ENCODE results near the gene CHI3L1. TPM values are rescaled to one million over a fixed set of nuclear protein-coding genes. Genes with fewer than 3 reads are reported as not detected.

CHI3L1 gene
- total RNA-seq, 1 experiment from 2014 or later: not detected

GRCh38 chr1:203182387-203182953, 4.0 kb downstream of the CHI3L1 start:
- H3K9me3 ChIP-seq (ENCODE audit: control insufficient read depth, low read depth, low read length): no peaks in the 10 kb centered on the region
- no peak overlapping the region for H3K27ac ChIP-seq (ENCODE audit: insufficient read length, low read depth, low read length)
- no peak overlapping the region for H2BK12ac ChIP-seq (ENCODE audit: insufficient read length, low read depth, low read length)
- no peak overlapping the region for H2BK20ac ChIP-seq (ENCODE audit: low read depth, low read length, poor library complexity, severe bottlenecking)
- no peak overlapping the region for H3K14ac ChIP-seq (ENCODE audit: insufficient read depth, low read length)
- no peak overlapping the region for H2AFZ ChIP-seq (ENCODE audit: low read length)
- H3K23ac ChIP-seq (ENCODE audit: insufficient read length, low read depth, low read length): no peak overlapping the region
- H2BK120ac ChIP-seq (ENCODE audit: low read depth, low read length, poor library complexity, severe bottlenecking): no peak overlapping the region
- no CpG with 5 or more reads among the region's 7 CpGs for WGBS (ENCODE audit: extremely low coverage, insufficient read length, low lambda C conversion rate)
- Mint-ChIP-seq H3K4me3 (no peak overlapping the region), H3K27ac (no peak overlapping the region; a peak in 2 of 7 replicates), H3K27me3 (ENCODE audit: low read depth) (no peaks in the 10 kb centered on the region; the same call in none of the 2 replicates), H3K36me3 (ENCODE audit: insufficient read depth in 1 of 3, low read depth in 3 of 3) (no peaks in the 10 kb centered on the region), H3K9me3 (no peaks in the 10 kb centered on the region), H3K4me1 (peaks cover 39 to 51% of the 10 kb centered on the region in 2 experiments)
- H3K23me2 ChIP-seq (ENCODE audit: insufficient read length, low read depth, low read length, poor library complexity, severe bottlenecking): peaks cover 3% of the 10 kb centered on the region
- H4K8ac ChIP-seq (replicated peaks; ENCODE audit: insufficient read length, low read depth, low read length): no peak overlapping the region
- no peak for DNase-seq
- no peak overlapping the region for H2BK5ac ChIP-seq (ENCODE audit: insufficient read length, low read length)
- no peaks in the 10 kb centered on the region for H4K20me1 ChIP-seq (ENCODE audit: control insufficient read depth, insufficient read depth, insufficient read length)
- H3K9ac ChIP-seq (ENCODE audit: extremely low read depth, insufficient read length, low read length): no peak overlapping the region
- TF ChIP-seq CTCF (conservative IDR thresholded peaks at IDR 0.05): no peak
- no peaks in the 10 kb centered on the region for H3K79me1 ChIP-seq (ENCODE audit: insufficient read depth, low read depth, low read length, poor library complexity, severe bottlenecking)
- H2AK5ac ChIP-seq (ENCODE audit: insufficient read length, low read length): no peak overlapping the region
- H3K56ac ChIP-seq (ENCODE audit: insufficient read length, low read depth, low read length): no peak overlapping the region
- H3K79me2 ChIP-seq (ENCODE audit: insufficient read depth, low read length): no peaks in the 10 kb centered on the region
- H3K4ac ChIP-seq (ENCODE audit: low read depth, low read length): no peak overlapping the region
- no peak overlapping the region for H4K5ac ChIP-seq (ENCODE audit: insufficient read length, low read depth, low read length)
- peaks cover 6% of the 10 kb centered on the region; the same call in 1 of the 2 replicates for H3K4me1 ChIP-seq (ENCODE audit: insufficient read depth, low read length)
- no peak overlapping the region for H3T11ph ChIP-seq (ENCODE audit: low read length)
- no peak overlapping the region for H2BK15ac ChIP-seq (ENCODE audit: low read depth, low read length)
- no peaks in the 10 kb centered on the region for H3K27me3 ChIP-seq (ENCODE audit: insufficient read depth, low read length)
- H3K18ac ChIP-seq (ENCODE audit: insufficient read length, low read depth, low read length): no peak overlapping the region
- H3K4me2 ChIP-seq (ENCODE audit: insufficient read depth, insufficient read length, low read length): no peak overlapping the region
- H4K91ac ChIP-seq (ENCODE audit: insufficient read length, low read depth, low read length): no peak overlapping the region
